Heart right ventricle (tissue), 16 donors: ENCODE measurements around the gene ZMIZ2. TPM values are rescaled to one million over a fixed set of nuclear protein-coding genes. Genes with fewer than 3 reads are reported as not detected.

ENCODE experiments used
- ATAC-seq, 8 donors: fragments of 200-7000 bp; cut with Tn5 transposase; one replicate each; pipeline ENCODE4 v1.9.1; 2020; ENCODE audit warnings: mild to moderate bottlenecking in 8 of 8, moderate library complexity in 8 of 8, moderate number of reproducible peaks in 1 of 8
- DNase-seq, 2 donors: peaks; one replicate each; pipeline ENCODE4 v3.0.0-alpha.2; 2020
- H3K27ac ChIP-seq, 10 donors: fragments of 200-600 bp; sonication (generic) in 2 of 10; one replicate each; pipeline versions ENCODE4 v1.5.0 to v1.8.0; 2020 to 2022; ENCODE audit warnings: mild to moderate bottlenecking in 3 of 10
- H3K27me3 ChIP-seq, 7 donors: fragments of 200-600 bp; one replicate each; pipeline ENCODE4 v1.8.0; 2021 to 2022; ENCODE audit warnings: mild to moderate bottlenecking in 2 of 7
- H3K36me3 ChIP-seq, 9 donors: fragments of 200-600 bp; sonication (generic) in 1 of 9; one replicate each; pipeline versions ENCODE4 v1.5.0 to v1.8.0; 2020 to 2022; ENCODE audit warnings: mild to moderate bottlenecking in 2 of 9
- H3K4me1 ChIP-seq, 9 donors: fragments of 200-600 bp; sonication (generic) in 1 of 9; one replicate each; pipeline versions ENCODE4 v1.5.0 to v1.8.0; 2020 to 2022; ENCODE audit warnings: mild to moderate bottlenecking in 4 of 9
- H3K4me3 ChIP-seq, 10 donors: fragments of 200-600 bp; sonication (generic) in 2 of 10; one replicate each; pipeline versions ENCODE4 v1.5.0 to v1.8.0; 2020 to 2022; ENCODE audit warnings: mild to moderate bottlenecking in 7 of 10, moderate library complexity in 2 of 10
- H3K9me3 ChIP-seq, 11 donors: fragments of 200-600 bp in 10 of 11; sonication (generic) in 2 of 11; one replicate each; pipeline versions ENCODE4 v1.5.0 to v1.8.0; 2013 to 2022; ENCODE audit warnings: mild to moderate bottlenecking in 2 of 11, control low read depth in 1 of 11, moderate library complexity in 1 of 11
- WGBS, 2 donors: extraction: QIAGEN DNeasy Blood & Tissue Kit; methylation state at CpG; one replicate each; pipeline ENCODE4 v1.1.7; 2013; ENCODE audit warnings: inconsistent platforms in 1 of 2; 5-methylcytosine and 5-hydroxymethylcytosine counted together
- intact Hi-C, 10 donors: fragments of 100-400 bp; cut with DNase I; formaldehyde crosslinking; loops; one replicate each; pipeline versions ENCODE4 v1.11.1 to v1.14.2; 2022
- polyA plus RNA-seq, 2 donors: library from polyadenylated mRNA; stranded (reverse); fragments of 200-250 nt; gene quantifications; one replicate each; pipeline ENCODE4 v1.2.3, GENCODE V29; 2013
- total RNA-seq, 10 donors: library from RNA; stranded (reverse); fragmentation: NEBNext Ultra II Directional in 3 of 10; extraction: Animal tissue kit (Norgen Biotek cat#: 25700) in 3 of 10; gene quantifications; one replicate each; pipeline versions ENCODE4 v1.2.1 to v1.2.4, GENCODE V29; 2021 to 2023
- TF ChIP-seq, protein P1 (sequence below), 9 donors: fragments of 200-600 bp; sonication (generic) in 2 of 9; IDR thresholded peaks; one replicate each; pipeline versions ENCODE4 v1.5.0 to v1.8.0; 2021 to 2022; ENCODE audit warnings: antibody characterized with exemption in 9 of 9, mild to moderate bottlenecking in 5 of 9, moderate library complexity in 1 of 9
- donor health status: Arrhythmogenic right ventricular cardiomyopathy.
- donor health status: ischemic (EF 13 %, LVEDD 7.1; RV severe dilation, severe dysfunction).
- donor health status: healthy with polysubstance abuse.
- donor health status: DM: no; HTN: yes; CAD: no.
- donor health status: DM: no; HTN: no; CAD: no.
- donor health status: ischemic (EF 25% LVEDD 6.9; RV normal size, moderate dysfunction).
- donor health status: ischemic (EF 25% LVEDD 5.7; RV mildly dilated, moderate dysfunction).
- donor health status: healthy.
- donor health status: DM: yes; HTN: yes; CAD: no.
- donor health status: Ischemic cardiomyopathy.
- donor health status: ischemic (EF 35%, LVEDD 5.7; RV mildly dilated, moderate dysfunction).
- donor health status: nonischemic (EF 11% LVEDD 7.7; RV severe dilation, severe dysfunction).
- donor health status: DM: yes; HTN: yes; CAD: no.
- donor health status: PGD.
- donor health status: ischemic (EF 29% LVEDD 5.4; RV normal size, mild dysfunction).
- donor health status: nonischemic (EF 23%, LVEDD 6.1; RV moderate dilation, normal function).

The ZMIZ2 gene
- total and polyA plus RNA-seq, 12 donors = 26.3 to 87.3 (median 47.9) TPM

DNA sequence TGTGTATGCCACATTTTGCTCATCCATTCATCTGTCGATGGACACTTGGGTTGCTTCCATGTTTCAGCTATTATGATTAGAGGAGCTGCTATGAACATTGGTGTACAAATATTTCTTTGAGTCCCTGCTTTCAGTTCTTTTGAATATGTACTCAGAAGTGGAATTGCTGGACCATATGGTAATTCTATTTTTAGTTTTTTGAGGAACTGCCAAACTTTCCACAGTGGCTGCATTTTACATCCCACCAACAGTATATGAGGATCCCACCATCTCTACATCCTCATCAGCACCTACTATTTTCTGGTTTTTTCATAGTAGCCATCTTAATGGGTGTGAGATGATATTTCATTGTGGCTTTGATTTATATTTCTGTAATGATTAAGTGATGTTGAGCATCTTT lies 44.7 kb upstream of the ZMIZ2 start:
- Histone ChIP-seq H3K27ac (peak overlapping the region in 1 of 10 donors; percentile 34), H3K36me3 (peaks cover 0 to 96% (median 70%) of the 10 kb centered on the region in 9 donors), H3K27me3 (no peaks in the 10 kb centered on the region), H3K9me3 (peaks cover 0 to 5% (median 0%) of the 10 kb centered on the region in 11 donors), H3K4me3 (no peak overlapping the region), H3K4me1 (peaks cover 0 to 25% (median 4%) of the 10 kb centered on the region in 9 donors)
- TF ChIP-seq, protein P1, sequence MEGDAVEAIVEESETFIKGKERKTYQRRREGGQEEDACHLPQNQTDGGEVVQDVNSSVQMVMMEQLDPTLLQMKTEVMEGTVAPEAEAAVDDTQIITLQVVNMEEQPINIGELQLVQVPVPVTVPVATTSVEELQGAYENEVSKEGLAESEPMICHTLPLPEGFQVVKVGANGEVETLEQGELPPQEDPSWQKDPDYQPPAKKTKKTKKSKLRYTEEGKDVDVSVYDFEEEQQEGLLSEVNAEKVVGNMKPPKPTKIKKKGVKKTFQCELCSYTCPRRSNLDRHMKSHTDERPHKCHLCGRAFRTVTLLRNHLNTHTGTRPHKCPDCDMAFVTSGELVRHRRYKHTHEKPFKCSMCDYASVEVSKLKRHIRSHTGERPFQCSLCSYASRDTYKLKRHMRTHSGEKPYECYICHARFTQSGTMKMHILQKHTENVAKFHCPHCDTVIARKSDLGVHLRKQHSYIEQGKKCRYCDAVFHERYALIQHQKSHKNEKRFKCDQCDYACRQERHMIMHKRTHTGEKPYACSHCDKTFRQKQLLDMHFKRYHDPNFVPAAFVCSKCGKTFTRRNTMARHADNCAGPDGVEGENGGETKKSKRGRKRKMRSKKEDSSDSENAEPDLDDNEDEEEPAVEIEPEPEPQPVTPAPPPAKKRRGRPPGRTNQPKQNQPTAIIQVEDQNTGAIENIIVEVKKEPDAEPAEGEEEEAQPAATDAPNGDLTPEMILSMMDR (IDR thresholded peaks at IDR 0.05) = no peak
- intact Hi-C loops = no loop called here
- DNase-seq = no peak
- no peak for ATAC-seq
- 39 to 44% methylated on average over 1 of the region's 1 CpG for WGBS, 2 donors

DNA sequence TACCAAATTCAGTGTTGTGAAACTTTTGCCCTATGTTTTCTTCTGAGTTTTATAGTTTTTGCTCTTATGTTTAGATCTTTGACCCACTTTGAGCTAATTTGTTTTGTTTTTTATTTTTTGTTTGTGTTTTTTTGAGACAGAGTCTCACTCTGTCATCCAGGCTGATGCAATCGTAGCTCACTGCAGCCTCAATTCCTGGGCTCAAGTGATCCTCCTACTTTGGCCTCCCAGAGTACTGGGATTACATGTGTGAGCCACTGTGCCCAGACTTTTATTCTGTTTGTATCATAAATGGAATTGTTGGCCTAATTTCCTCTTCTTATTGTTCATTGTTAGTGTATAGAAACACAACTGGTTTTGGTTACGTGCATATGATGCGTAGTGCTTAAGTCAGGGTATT lies 43.2 kb upstream of the ZMIZ2 start:
- intact Hi-C loops = no loop called here
- H3K4me1 ChIP-seq = peaks cover 0 to 25% (median 4%) of the 10 kb centered on the region in 9 donors
- H3K9me3 ChIP-seq = no peaks in the 10 kb centered on the region
- peaks cover 0 to 94% (median 56%) of the 10 kb centered on the region in 9 donors for H3K36me3 ChIP-seq
- H3K4me3 ChIP-seq = no peak overlapping the region
- H3K27ac ChIP-seq = no peak overlapping the region
- TF ChIP-seq, protein P1 (IDR thresholded peaks at IDR 0.05) = no peak
- ATAC-seq (no peak), DNase-seq (no peak)
- H3K27me3 ChIP-seq = no peaks in the 10 kb centered on the region
- 96 to 99% methylated on average over 3 of the region's 3 CpGs for WGBS, 2 donors

GRCh38 chr7:44706788-44707557 lies 41.7 kb upstream of the ZMIZ2 start:
- ATAC-seq (peak in 5 of 8 donors; percentile 25 to 57 (median 42)), DNase-seq (no peak)
- Histone ChIP-seq H3K36me3 (peaks cover 0 to 78% (median 45%) of the 10 kb centered on the region in 9 donors), H3K27me3 (no peaks in the 10 kb centered on the region), H3K27ac (peak overlapping the region in 4 of 10 donors; percentile 14 to 49 (median 24)), H3K9me3 (no peaks in the 10 kb centered on the region), H3K4me1 (peaks cover 0 to 19% (median 4%) of the 10 kb centered on the region in 9 donors), H3K4me3 (no peak overlapping the region)
- intact Hi-C loops = no loop called here
- TF ChIP-seq, protein P1 (IDR thresholded peaks at IDR 0.05) = no peak
- 80 to 83% methylated on average over 20 of the region's 20 CpGs for WGBS, 2 donors

GRCh38 chr7:44707558-44708230 lies 41.0 kb upstream of the ZMIZ2 start:
- H3K27ac ChIP-seq = peak overlapping the region in 2 of 10 donors; percentile 21 to 49
- whole genome bisulfite sequencing, 2 donors = 93% methylated on average over 21 of the region's 21 CpGs
- intact Hi-C loops = no loop called here
- no peaks in the 10 kb centered on the region for H3K27me3 ChIP-seq
- H3K4me3 ChIP-seq = no peak overlapping the region
- ATAC-seq (peak in 1 of 8 donors; percentile 1), DNase-seq (no peak)
- TF ChIP-seq, protein P1 (IDR thresholded peaks at IDR 0.05) = no peak
- no peaks in the 10 kb centered on the region for H3K9me3 ChIP-seq
- peaks cover 0 to 71% (median 38%) of the 10 kb centered on the region in 9 donors for H3K36me3 ChIP-seq
- H3K4me1 ChIP-seq = peaks cover 0 to 15% (median 0%) of the 10 kb centered on the region in 9 donors
